ENCODE measurements around the gene OXA1L.

- no peak for TF ChIP-seq EZH2 (IDR thresholded peaks at IDR 0.05)
- TF ChIP-seq POLR2AphosphoS5 (IDR thresholded peaks at IDR 0.05; ENCODE audit: borderline replicate concordance, low read depth, low read length), result no peak
- no peak for TF ChIP-seq FOXP2 (optimal IDR thresholded peaks at IDR 0.05; ENCODE audit: control extremely low read depth, extremely low read length, insufficient read depth)
Observed at GRCh38 chr14:22776215-22776614, 9.7 kb downstream of the OXA1L start.

Measured in SK-N-MC (cell line).